Measurements from ENCODE around the gene UBE2U.

UBE2U gene

DNA sequence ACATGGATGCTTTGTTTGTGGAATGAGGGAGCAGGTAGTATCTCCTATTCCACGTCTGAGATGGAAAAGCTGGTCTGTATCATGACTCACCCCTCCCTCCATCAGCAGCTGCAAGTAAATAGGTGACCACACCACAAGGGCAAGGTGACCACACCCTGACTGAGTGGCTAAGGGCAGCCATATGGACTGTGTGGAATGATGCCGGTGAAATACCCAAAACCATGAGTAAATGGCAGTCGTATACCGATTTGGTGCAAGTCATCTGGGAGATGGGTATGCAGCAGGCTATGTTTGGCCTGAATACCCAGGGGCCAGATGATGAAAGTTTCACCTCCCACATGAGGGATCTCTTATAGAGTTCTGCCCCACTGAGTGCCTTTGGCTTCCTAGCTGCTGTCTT lies 15.8 kb upstream of the UBE2U start:
- TF ChIP-seq CTCF (conservative IDR thresholded peaks at IDR 0.05): no peak

DNA sequence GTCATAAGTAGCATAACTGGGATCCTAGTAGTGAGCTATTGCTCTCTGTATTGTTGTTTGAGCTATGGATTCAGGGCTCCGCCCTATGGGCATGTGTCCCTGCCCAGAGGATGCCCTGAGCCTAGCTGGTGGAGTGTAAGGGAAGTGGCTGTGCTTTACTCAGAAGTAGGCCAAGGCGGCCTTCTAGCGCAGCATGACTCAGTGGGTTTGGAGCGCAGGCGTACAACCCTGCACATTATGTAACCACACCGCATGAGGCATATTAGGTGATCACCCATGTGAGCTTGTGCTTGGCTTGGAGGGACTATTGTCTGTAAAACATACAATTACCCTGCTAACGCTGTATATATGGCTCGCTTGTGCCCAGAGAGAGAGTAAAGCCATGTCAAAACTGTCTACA lies 11.1 kb upstream of the UBE2U start:
- TF ChIP-seq CTCF (conservative IDR thresholded peaks at IDR 0.05): no peak
- H3K27ac ChIP-seq: no peak overlapping the region

More for the DNA sequence above, 15.8 kb upstream of the UBE2U start:
- no peak overlapping the region for H3K27ac ChIP-seq

GRCh38 chr1:64194168-64195080 lies 9.0 kb upstream of the UBE2U start:
- H3K27ac ChIP-seq: no peak overlapping the region
- TF ChIP-seq CTCF (conservative IDR thresholded peaks at IDR 0.05): no peak

DNA sequence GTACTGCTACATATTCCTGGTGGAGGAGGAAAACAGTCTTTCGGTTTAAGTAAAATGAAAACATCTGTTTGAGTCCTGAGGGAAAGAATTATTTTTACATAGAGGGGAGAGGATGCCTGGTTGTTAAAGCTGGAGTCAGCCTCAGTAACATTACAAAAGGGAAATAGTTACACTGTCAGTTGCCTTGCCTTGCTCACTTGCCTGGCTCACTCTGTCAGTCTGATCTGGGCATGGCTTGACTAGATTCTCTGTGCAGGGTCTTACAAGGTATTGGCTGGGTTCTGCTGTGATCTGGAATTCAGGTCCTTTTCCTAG lies 8.4 kb upstream of the UBE2U start:
- H3K27ac ChIP-seq: no peak overlapping the region
- no peak for TF ChIP-seq CTCF (conservative IDR thresholded peaks at IDR 0.05)

GRCh38 chr1:64196074-64196870 lies 7.2 kb upstream of the UBE2U start:
- no peak overlapping the region for H3K27ac ChIP-seq
- TF ChIP-seq CTCF (conservative IDR thresholded peaks at IDR 0.05): no peak

GRCh38 chr1:64197076-64197475 lies 6.3 kb upstream of the UBE2U start:
- no peak for TF ChIP-seq CTCF (conservative IDR thresholded peaks at IDR 0.05)

GRCh38 chr1:64199154-64199553 lies 4.3 kb upstream of the UBE2U start:
- no peak for TF ChIP-seq CTCF (conservative IDR thresholded peaks at IDR 0.05)
- H3K27ac ChIP-seq: no peak overlapping the region

More at GRCh38 chr1:64197076-64197475, 6.3 kb upstream of the UBE2U start:
- H3K27ac ChIP-seq: no peak overlapping the region

All from VCaP (cell line).